Measurements from ENCODE around the gene NFATC2.
"Not testable (repeated sequence)": the region's sequence is repeated elsewhere in the genome, so short reads cannot be mapped to it uniquely, and the experiment has no call there.

The NFATC2 gene

DNA sequence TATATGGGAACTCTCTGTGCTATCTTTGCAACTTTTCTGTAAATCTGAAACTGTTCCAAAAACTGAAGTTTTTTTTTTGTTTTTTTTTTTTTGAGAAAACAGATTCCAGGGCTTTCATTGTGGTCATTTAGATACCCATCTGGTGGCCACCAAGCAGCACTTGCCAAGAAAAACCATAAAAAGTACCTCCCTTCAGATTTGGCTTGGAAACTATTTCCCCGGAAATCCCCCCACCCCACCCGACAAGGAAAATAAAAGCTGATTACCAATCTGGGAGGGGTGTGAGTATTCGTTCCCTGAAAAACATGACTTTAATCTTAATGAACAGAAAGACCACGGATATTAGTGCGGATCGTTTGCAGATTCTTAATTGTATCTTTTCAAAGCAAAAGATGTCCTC, 1.9 kb downstream of the NFATC2 start:
- FAIRE-seq (no peak), DNase-seq (ENCODE audit: low spot score) (no peak)

DNA sequence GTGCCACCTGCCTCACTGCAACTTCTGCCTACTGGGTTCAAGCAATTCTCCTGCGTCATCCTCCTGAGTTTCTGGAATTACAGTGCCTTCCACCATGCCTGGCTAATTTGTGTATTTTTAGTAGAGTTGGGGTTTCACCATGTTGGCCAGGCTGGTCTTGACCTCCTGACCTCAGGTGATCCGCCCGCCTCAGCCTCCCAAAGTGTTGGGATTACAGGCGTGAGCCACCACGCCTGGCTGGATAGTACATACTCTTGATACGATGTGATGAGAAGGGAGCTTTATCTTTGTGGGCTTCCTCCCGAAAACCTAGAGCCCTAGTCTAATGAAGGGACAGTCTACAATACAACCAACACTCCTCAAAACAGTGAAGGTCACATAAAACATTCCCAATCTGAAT, 2.4 kb downstream of the NFATC2 start:
- not testable (repeated sequence) for FAIRE-seq; DNase-seq (ENCODE audit: low spot score)

DNA sequence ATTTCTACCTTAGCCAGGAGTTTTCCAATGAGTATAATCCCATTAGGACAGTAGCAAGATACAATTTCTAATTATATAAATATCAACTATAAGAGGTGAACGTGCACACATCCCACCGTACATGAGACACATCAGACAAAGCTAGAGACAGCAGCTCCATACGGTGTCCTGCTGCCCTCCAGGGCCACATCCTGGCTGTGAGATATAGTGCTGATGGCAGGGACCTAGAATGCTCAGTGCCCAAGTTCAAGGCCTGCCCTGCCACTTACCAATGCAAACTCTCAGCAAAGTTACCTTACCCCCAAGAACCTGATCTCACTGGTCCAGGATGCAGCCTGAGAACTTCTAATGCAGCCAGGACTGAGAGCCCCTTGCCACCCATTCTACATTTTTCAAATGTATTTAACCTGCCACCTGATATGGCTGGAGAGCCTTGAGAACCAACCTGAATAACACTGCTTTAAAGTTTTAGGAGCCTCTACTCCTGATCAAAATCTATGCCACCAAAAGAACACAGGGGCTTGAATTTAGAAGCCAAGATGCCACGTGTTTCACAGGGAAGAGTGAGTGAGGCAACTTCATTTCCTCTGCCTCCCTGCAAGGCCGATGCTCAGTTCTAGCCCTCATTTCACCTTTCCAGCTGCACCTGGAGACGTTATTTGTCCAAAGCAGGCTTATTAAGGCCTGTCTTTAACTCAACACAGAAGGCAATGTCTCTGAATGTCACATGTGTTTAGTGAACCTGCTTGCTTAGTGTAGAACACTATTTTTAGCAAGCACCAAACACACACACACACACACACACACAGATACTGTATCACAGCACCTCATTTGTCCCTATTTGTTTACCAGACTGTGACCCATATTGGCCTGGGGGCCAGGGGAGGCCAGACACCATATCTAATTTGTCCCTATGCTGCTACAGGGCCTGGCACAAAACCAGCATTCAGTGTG, 6.1 kb downstream of the NFATC2 start:
- DNase-seq (ENCODE audit: low spot score) (no peak), FAIRE-seq (no peak)

DNA sequence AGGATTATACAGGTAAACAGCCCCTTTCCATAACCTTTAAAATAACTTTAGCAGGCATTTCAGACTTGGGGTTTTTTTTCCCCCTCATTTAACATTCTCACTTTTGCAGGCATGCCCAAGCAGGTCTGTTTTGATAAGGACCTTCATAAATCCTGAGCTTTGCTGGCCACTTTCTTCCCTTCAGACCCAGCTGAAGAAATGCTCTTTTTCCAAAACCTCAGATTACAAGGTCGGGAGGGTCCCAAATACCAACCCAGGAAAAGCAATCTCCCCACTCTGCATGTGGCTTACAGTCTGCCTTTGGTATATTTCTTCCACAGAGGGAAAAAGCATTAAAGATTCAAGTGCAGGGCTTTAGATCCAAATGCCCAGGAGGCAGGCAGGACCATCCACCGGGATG, 6.8 kb downstream of the NFATC2 start:
- no peak for DNase-seq (ENCODE audit: low spot score)
- FAIRE-seq = no peak

DNA sequence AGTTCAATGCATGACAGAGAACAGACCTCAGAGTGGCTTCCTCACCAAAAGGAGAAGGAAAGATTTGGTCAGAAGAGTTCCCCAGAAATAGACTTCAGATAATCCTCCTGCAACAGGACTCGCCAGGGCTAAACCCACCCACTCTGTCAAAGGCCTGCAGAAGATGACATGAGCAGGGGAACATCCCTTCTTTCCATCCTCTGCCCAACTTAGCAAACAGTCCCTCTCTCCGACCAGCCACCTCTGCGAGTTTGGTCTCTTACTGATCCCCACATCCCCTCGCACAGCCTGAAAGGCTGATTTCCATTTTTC, 7.5 kb downstream of the NFATC2 start:
- DNase-seq (ENCODE audit: low spot score) = no peak
- no peak for FAIRE-seq

DNA sequence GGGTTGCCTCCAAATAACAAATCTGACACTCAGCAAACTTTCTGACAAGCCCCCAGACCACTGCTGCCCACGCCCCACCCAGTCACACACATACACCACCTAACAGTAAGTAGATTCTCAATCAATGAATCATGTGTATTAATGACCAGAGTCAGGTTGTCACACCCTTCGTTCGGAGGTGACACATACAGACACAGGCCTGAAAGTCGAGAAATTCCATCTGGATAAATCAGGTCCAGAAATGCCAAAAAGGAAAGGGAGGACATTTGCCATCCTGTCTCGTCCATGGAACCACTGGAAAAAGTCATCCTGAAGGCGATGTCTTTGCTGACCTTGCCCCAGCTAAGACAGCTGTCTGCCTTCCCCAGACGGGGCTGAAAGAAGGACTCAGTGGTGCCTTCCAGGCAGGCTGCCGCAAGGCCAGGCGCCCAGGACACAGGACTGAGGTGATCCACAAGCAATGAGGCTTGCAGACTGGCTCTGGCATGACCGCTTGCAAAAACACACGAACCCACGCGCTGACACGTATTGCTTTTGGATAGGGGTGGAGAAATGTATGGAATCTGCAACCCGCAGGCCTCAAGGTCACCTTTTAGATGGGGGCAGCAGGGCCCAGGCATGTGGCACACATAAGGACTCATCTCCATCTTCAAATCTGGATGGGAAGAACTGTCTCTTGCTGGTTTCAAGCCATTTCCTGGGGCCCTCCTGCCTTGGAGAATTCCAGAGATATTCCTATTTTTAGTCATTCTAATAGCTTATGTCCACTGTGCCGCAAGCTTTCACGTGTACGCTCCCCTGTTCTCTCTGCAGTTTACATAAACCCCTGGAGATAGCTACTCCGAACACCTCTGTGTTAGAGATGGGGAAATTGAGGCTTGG, 9.0 kb downstream of the NFATC2 start:
- FAIRE-seq = no peak
- DNase-seq (ENCODE audit: low spot score) = peak; percentile 83

DNA sequence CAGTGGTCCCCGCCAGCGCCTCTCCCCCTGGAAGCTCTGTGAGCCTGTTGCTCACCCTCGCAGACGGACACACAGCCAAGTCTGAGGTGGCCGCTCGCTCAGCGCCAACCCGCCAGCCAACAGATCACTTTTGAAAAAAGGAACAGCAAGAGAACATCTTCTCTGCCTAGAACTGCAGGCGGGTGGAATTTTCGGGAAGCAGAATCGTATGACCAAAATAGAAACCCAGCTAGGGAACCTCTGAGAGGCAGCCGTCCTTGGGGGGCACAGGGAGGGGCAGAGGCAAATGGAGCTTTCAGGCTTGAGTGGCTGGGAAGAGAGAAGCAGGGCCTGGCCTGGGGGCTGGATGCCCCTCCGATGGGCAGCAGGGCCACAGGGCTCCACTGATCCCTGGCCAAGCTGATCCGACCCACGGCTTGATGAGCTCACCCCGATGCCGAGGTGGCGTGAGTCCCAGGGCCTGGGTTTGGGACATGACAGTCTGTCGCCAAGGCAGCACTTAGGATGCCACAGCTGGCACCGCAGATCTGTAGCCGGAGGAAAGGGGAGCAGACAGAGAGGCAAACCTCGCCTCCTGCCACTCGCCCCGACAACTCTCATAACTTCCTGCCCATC, 9.8 kb downstream of the NFATC2 start:
- DNase-seq (ENCODE audit: low spot score) (peak; percentile 26), FAIRE-seq (no peak)

DNA sequence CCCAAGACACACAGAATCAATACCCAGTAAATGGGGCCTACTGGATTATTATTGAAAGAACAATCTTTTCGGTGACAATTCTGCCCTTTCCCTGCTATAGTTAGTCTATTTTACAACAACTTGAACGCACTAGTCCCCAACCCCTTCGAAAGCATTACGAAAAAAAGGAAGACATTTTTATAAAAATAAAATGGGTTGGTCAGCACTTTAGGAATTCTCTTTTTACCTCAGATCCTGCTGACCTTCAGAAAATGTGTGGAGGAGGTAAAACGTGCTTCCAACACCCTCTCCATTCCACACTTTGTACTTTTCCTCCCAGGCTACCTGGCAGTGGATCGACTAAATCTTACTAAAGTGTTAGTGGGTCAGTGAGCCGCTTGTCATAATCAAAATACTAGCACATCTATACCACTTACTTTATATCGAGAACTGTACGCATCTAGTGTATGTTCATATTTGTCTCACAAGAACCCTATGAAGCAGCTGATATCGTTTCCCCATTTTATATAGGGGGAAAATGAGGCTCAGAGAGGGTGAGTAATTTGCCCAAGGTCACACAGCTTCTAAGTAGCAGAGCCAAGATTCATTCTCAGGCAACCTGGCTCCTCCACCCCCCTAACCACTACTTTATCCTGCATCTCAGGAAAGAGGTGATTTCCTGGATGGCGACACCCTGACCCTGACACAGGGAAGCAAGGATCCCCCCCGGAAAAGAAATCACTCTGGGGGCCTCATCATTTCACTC, 10.6 kb downstream of the NFATC2 start:
- DNase-seq (ENCODE audit: low spot score) (no peak), FAIRE-seq (no peak)

DNA sequence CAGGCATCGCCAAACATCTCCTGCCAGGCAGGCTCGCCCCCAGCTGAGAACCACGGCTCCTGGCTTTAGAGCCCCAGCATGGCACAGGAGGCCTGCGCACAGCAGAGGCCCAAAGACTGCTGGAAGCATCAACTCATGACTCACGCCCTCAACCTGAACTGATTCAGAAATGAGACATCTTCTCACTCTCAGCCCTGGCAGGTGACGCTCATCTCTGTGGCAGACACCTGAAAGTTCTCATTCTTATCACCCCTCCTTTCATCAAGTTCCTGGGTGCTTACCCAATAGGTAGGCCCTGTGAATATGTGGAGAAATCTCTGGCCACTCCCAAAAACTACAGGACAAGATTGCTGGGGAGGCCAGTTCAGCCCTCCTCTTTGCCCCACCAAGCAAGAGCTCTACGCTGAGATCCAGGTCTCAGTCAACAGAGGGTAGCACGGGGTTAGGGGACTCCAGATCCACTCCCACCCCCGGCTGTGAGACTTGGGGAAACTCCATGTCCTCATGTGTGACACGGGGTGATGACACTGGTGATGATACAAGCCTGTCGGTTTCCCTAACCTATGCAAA, 11.3 kb downstream of the NFATC2 start:
- peak; percentile 80 for DNase-seq (ENCODE audit: low spot score)
- no peak for FAIRE-seq

DNA sequence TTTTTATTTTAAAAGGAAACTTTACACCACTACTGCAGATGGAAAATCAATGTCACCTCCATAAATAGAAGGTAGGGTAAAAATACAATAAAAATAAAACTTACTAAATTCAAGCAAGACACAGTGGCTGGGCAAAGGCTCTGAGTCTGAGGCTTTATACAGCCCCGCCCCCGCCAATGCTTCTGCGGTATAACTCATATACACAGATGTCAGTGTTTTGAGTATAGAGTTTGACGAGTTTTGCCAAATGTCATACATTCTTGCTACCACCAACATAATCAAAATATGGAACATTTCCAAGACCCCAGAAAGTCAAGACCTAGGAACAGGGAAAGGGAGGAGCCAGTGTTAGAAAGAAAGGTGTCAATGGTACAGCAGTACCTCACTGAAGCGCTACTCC, 12.8 kb downstream of the NFATC2 start:
- no peak for FAIRE-seq
- no peak for DNase-seq (ENCODE audit: low spot score)

DNA sequence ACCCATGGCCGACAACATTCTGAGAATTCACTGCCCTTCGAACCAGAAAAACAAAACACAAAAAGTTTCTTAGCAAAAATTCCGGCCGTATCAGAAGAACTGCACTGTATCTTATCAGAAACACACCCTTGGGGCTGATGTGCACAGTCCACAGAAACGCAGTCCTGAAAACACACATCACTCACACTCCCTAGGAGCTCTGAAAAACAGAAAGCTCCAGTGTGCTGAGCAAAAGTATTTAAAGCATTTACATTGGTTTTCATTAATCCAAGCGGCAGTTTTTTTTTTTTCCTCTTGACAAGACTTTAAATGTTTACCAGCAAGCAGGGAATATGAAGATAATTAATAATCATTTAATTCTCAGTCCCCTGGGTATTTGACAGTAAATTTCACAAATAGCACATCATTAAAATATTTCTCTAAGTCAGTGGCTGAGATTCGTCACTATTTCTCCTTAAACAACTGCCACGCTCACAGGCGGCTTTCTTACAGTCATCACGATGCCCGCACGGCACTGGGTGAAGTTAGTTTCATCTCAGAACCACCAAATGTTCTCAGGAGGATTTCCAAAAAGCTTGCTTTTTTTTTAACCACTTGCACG, 13.3 kb downstream of the NFATC2 start:
- FAIRE-seq = no peak
- DNase-seq (ENCODE audit: low spot score) = no peak

DNA sequence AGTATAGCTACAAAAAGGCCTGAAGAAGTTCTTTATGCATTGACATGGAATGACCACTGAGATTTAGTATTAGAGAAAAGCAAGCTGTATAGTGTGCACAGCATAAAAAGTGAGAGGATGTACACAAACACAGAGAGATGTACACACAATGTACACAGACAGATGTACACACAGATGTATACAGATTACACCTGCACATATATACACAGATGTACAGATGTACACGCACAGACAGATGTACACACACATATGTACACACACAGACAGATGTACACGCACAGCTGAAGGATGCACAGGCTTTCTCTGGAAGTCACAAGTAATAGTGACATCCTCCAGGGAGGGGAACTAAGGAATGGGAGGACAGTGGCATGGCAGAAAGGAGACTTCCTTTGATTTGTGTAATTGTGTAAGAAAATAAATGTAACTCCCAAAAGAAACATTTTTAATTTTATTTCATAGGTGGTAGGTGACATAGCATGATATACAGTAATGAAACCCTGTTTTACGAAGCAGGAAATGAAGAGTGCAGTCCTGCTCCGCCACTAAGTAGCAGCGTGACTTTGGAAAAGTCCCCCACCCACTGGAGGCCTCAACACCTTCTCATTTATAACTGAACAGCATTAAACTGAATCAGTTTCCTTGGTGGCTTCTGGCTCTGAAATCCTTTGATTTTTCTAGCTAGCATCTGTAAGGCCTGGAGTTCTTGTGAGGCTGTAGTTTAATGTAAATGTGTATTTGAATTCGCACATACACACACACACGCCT, 14.1 kb downstream of the NFATC2 start:
- DNase-seq (ENCODE audit: low spot score) (no peak), FAIRE-seq (no peak)

DNA sequence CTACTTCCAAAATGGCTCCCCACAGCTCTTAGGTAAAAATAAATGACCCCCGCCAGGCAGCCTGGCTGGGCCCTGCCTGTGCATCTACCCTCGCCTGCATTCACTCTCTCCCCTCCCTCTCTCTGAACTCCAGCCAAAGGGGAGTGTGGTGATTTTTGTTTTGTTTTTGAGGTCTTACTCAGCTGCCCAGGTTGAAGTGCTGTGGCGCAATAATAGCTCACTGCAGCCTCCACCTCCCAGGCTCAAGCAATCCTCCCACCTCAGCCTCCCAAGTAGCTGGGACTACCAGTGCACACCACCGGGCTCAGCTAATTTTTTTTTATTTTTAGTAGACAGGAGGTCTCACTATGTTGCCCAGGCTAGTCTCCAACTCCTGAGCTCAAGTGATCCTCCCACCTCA, 15.8 kb downstream of the NFATC2 start:
- FAIRE-seq (no peak), DNase-seq (ENCODE audit: low spot score) (no peak)

DNA sequence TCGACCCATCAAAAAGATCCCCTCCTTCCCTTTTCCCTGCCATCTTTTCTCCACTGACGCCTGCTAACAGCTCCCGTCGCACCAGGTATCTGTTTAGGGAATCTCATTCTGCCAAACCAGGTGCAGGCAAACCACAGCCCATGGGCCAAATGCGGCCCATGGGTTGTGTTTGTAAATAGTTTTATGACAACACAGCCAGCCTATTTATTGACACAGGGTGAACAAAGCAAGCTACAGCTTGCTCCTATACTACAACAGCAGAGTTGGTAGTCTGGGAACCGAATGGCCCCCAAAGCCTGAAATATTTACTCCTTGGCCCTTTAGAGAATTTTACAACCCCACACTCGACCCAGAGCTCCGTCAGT, 16.4 kb downstream of the NFATC2 start:
- FAIRE-seq (no peak), DNase-seq (ENCODE audit: low spot score) (no peak)

DNA sequence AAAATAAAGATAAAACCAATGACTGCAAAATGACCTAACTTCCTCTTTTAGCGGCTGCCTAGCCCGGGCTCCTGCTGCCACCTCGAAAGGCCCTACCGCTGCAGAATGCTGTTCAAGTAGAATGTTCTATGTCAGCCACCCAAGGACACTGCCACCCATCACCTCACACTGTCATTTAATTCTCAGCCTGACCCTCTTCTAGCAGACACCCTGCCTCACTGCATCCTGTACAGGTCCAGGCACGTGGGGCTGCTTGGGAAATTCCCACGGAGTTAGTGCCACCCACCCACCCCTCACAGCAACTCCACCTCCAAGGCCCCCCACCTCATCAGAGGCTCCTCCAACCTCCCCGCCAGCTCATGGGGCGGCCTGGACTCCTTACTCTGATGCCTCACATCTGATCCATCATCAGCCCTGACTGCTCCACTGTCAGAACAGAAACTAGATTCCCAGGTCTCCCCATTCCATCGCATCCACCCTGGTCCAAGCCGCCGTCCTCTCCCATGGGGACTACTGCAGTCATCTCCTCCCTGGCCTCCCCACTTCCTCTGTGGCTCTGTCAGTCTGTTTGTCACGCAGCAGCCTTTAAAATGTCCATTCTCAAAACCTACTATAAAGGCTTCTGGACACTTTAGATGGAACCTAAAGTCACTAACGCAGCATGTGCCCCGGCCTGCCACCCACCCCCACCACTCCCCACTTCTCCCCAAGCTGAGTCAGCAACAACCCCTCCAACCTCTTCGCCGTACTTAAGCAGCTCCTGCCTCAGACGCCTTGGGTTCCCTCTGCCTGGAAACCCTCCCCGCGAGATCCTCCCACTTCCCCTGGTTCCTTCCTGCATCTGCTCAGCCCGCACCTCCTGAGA, 17.0 kb downstream of the NFATC2 start:
- DNase-seq (ENCODE audit: low spot score) (no peak), FAIRE-seq (no peak)

DNA sequence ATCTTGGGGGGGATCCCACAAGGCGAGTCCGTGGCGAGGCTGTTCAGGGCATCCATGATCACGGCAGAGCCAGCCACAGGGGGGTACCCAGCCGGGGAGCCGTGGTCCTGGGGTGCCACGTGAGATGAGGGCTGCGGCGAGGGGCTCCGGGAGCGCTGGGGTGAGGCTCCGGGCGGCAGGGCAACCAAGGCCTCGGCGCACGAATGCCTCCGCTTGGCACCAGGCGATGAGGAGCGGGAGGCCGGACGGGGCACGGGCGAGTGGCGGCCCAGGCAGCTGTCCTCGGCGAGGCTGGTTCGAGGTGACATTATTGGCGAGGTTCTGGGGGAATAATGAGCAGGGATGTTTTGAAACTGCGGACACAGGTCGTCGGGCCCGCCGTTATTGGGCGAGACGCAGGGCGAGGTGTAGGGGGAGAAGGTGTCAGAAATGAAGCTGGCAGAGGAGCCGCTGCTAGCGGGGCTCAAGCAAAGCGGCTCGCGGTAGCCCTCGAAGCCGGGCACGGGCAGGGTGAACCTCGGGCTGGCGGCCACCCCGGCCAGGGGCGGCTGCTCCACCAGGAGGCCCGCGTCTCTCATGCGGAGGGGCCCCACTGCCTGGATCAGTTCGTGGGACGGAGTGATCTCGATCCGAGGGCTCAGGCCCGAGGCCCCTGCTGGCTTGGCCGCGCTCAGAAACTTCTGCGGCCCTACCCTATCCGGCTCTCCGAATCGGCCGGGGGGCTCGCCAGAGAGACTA, 19.1 kb downstream of the NFATC2 start:
- FAIRE-seq (no peak), DNase-seq (ENCODE audit: low spot score) (no peak)

DNA sequence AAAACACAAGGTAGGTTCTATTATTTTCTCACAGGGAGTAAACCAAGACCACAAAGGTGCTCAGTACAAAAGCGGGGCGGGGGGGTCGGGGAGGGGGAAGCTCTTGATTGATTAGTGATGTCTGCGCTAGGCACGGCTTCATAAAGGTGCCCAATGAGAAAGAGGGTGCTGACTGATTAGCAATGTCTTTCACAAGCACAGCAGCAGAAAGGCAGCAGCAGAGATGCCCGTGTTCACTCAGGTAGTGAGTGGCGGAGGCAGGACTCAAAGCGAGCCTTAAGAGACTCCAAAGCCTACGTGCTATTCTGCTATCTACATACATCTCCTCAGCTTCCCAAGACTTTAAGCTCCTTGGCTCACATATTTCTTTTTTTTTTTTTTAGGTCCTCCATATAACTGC, 20.3 kb downstream of the NFATC2 start:
- no peak for FAIRE-seq
- DNase-seq (ENCODE audit: low spot score) = no peak

DNA sequence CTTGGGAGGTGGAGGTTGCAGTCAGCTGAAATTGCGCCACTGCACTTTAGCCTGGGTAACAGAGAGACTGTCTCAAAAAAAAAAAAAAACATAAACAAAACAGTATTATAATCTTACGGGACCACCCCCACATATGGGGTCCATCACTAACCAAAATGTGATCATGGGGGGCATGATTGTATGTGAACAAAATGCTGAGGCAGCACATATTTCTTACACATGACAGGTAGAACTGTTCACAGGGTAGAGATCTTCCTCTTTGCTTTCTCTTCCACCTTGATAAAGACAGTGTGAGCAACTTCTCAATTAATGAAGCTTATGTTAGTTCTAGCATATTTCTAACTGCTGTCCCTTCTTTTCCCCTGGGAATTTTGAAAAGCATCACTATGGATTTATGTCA, 24.7 kb downstream of the NFATC2 start:
- FAIRE-seq (no peak), DNase-seq (ENCODE audit: low spot score) (no peak)

All from RCC 7860 (cell line).